ENCODE measurements around the gene TBX1. TPM values are rescaled to one million over a fixed set of nuclear protein-coding genes. Genes with fewer than 3 reads are reported as not detected.

Gene TBX1
- 28.5 TPM for total RNA-seq

- no peak for DNase-seq
Observed at GRCh38 chr22:19760058-19760950, at the start of gene TBX1. TSS of gene TBX1 (plus strand) at chr22:19760778. CDS start at chr22:19760844, 66 bp downstream.

- DNase-seq, result no peak
Observed at GRCh38 chr22:19713245-19713644, 47.3 kb upstream of the TBX1 start.

GRCh38 chr22:19713650-19714311, 46.8 kb upstream of the TBX1 start:
- no peak for DNase-seq

DNA sequence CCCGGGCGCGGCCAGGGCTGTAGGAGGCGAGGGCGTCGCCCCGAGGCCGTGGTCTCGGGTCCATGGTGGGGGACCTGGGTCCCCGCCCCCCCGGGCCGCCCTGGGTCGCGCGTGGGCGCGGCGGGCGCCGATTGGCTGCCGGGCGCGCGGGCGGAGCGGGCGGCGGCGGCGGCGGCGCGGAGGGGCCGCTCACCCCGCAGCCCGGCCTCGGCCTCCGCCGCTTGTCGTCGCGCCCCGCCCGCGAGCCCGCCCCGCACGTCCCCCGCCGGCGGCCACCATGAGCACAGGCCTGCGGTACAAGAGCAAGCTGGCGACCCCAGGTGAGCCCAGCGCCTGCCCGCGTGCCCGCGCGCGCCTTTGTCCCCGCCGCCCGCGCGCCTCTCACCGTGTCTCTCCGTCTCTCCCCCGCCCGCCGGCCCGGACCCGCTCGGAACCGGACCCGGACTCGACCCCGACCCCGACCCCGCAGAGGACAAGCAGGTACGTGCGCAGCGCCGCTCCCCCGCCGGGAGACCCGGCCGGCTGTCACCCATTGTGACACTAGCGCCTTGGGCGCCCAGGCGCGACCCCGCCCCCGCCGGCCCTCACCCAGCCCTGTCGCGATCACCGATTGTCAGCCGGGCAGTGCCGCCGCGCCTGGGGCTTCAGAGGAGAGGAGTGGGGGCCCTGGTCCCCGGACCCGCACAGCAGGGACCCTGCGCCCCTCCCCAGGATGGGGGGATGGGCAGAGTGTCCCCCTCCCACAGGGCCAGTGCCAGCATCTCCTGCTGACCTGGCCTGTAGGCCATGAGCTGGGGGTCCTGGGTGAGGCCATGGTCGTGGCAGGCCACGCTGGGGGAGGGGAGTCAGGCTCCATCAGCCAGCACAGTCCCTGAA, 46.0 kb upstream of the TBX1 start, which contains the start of gene SEPTIN5:
Gene SEPTIN5 (plus strand): TSS at position 192 of the 876 bp plus-strand sequence. CDS start 86 bp downstream, at position 278.
- no peak for DNase-seq

DNA sequence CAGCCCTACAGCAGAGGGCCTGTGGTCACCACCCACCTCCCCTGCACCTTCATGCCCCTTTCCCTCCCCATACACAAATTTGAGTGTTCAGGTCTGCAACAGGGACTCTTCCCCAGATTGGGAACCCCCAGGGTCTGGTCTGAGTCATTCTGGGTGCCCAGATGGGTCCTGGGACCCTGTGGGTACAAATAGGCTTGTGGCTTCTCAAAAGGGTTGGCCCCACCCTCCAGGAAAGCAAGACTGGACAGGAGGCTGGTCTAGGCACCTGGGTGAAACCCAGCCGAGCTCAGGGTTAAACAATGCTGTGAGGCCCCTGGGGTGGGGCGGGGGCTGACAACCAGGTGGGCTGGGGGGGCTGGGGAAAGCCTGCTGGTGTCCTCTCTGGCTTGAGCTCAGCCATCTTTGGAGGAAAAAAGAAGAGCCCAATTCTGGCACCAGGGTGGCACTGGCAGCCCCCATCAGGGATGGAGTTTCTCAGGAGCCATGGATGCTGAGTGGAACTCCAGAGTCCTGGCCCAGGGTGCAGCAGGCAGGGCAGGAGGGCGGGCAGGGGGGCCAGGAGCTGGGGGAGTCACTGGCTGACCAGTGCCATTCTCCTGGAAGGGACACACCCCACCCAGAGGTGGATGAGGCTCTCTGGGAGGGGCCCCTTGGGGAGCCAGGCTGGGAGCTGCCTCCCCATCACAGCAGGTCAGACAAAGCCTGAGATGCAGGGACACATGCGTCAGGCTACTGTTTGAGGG, 45.2 kb upstream of the TBX1 start:
- DNase-seq, result no peak

DNA sequence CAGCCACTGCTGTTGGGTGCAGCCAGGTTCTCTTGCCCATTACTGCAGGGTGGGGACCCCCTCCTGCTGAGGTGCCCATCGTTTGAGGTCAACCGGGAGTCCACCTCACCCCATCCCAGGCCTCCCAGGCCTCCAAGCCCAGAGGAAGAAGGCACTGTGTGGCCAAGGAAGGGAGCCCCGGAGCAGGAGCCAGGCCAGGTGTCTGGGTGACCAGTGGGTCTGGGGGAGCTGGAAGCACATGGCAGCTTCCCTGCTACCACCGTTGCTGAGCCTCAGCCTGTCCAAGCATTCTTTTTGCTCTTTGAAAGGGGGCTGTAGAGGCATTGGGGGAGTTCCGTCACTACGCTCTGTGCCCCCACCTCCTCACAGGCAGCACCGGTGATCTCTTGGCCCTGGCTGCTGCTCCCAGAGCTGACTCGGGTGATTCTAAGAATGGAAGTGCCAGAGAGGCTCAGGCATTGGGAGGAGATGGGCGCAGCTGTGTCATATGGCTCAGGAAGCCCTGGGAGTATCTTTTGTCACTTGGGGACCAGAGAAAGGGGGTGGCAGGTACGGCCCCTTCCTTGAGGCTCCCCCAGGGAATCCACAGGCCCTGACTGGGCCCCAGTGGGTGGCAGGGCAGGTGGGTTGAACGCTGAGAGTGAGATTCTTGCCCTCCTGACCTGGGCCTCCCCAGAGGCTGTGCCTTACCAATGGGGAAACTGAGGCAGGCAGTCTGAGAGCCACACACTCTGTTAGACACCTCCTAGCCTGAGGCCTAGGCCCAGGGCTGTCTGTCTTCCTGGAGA, 44.3 kb upstream of the TBX1 start:
- no peak for DNase-seq

DNA sequence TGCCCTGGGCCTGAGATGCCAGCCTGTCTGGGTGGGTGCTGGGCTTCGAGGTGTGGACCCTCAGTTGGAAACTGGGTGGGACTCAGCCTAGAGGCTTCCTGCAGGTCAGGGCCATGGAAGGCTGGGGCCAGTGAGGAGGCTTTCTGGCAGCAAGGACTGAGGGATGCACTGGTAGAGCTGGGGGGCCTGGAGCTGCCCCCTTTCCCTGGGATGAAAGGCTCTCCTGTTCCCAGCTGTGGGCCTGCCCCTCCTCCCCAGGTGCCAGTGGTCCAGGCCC, 43.8 kb upstream of the TBX1 start:
- no peak for DNase-seq

- no peak for DNase-seq
Observed at GRCh38 chr22:19717181-19717580, 43.4 kb upstream of the TBX1 start.

DNA sequence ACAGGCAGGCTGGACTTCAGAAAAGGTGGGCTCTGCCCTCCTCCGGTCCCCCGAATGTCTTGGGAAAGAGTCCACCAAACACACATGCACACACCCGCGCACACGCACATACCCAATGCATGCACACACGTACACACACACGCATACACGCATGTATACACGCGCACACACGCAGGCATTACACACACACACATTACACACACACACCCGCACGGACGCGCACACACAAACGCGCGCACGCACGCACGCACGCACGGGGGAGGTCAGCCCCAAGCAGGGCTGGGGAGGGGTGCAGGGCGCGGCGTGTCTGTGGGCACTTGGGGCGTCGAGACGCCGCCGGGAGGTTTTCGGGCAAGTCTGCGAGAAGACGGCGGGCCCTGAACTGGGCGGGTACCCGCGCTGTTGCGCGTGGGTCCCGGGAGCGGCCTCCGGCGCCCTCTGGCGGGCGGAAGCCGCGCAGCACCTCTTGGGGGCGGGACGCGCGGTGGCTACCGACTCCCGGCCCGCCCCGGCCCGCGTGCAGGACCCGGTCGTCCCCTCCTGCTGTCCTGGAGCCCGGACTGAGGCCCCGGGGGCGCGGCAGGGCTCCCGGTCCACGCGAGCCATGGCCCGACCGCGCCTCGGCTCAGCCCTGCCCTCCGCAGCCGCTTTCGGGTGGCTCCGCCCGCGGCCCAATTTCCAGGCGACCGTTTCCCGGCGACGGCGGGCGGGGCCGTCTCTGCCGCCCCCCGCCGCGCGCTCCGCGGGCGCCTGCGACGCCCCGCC, 42.7 kb upstream of the TBX1 start:
- peak; percentile 85 for DNase-seq

DNA sequence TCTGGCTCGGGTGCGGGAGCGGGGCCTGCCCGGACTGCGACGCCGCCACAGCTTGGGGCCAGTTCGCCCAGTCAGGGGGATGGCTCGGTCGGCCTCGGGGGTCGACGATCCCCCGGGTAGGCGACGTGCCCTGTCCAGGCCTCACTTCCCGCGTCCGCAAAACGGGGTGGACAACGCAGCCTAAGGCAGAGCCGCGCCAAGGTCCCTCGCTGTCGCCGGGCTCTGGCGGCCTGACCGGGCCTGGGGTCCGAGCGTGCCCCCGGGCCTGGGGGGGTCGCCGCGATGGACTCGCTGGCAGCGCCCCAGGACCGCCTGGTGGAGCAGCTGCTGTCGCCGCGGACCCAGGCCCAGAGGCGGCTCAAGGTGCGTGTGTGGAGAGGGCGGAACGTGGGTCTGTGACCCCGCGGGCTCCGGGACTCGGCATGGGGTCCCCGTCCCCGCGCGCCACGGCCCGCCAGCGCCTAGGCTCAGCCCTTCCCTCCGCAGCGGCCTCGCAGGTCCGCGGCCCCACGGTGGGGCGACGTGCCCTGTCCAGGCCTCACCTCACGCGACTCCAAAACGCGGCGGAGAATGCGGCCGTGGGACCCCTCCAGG, 42.0 kb upstream of the TBX1 start:
- no peak for DNase-seq

GRCh38 chr22:19719050-19719482, 41.5 kb upstream of the TBX1 start:
- DNase-seq, result peak; percentile 70

- no peak for DNase-seq
Observed at GRCh38 chr22:19719488-19720021, 41.0 kb upstream of the TBX1 start.

- DNase-seq, result no peak
Observed at GRCh38 chr22:19720150-19720827, 40.3 kb upstream of the TBX1 start.

DNA sequence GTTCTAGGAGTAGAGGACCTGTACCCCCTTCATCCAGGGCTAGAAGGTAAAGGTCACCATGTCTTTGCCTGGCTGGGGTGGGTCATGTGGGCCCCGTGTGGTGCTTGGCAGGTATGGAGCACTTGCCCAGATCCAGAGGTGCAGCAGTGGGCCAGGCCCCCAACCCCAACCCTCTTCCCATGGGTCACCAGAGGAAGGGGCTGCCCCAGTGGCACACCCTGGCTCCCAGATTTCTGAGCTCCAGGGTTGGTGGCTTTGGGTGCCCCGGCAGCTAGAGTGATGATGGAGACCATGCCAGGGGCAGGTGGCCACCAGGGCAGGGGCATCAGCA, 39.6 kb upstream of the TBX1 start:
- no peak for DNase-seq

DNA sequence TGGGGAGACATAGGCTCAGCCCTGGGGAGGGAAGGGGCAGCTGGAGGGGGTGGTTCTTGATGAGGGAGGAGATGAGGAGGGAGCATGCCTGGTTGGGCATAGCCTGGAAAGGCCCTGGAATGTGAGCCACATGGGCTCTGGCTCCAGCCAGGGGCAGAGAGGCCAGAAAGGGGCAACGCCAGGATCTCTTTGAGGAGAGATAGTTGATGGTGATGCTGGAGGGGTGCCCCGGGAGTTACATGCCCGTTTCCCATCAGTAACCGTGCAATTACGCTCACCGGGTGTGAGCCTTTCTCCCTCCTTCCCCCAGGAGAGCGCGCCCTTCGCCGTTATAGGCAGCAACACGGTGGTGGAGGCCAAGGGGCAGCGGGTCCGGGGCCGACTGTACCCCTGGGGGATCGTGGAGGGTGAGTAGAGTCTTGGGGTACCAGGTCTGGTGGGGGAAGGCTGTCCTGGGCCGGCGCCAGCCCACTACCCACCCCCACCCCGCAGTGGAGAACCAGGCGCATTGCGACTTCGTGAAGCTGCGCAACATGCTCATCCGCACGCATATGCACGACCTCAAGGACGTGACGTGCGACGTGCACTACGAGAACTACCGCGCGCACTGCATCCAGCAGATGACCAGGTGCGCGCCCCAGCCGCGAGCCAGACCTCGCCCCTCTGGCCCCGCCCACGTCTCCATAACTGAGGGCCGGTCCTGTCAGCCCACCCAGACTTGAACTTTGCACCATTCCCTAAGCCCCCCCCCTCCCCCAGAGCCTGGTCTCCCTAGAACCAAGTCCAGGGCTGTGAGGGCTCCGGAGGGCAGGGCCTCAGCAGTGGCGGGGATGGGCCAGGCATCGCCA, 39.0 kb upstream of the TBX1 start:
- DNase-seq, result no peak

- DNase-seq, result no peak
Observed at GRCh38 chr22:19722178-19722981, 38.2 kb upstream of the TBX1 start.

- no peak for DNase-seq
Observed at GRCh38 chr22:19722982-19723231, 37.7 kb upstream of the TBX1 start.
